Activated CD4-positive, alpha-beta T cell treated with anti-CD3 and anti-CD28 coated beads, Interleukin-2, amount 50 U/mL, for 1 hour (primary cell): ENCODE data around the gene OR52N4.
"Not testable (repeated sequence)": the region's sequence is repeated elsewhere in the genome, so short reads cannot be mapped to it uniquely, and the experiment has no call there.

Source experiments
- DNase-seq: peaks from one replicate; pipeline ENCODE4 v3.0.0-alpha.2; 2020

OR52N4 gene

DNA sequence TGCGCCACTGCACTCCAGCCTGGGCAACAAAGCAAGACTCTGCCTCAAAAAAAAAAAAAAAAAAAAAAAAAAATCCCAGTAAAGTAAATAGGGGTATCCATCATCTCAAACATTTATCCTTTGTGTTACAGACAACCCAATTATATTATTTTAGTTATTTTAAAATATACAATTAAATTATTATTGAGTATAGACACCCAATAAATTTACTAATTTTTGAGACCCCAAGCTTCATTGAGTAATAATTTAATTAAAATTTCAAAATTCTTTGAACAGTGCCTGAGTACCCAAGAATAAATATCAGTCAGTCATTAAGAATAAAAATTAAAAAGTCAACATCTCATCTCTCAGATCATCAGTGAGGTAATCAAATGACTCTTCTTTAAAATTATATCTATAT, at the start of gene OR52N4:
Gene OR52N4, plus strand, starts transcription at position 301 of the 400 bp plus-strand sequence. CDS start 498 bp downstream, outside the sequence.
- no peak for DNase-seq

DNA sequence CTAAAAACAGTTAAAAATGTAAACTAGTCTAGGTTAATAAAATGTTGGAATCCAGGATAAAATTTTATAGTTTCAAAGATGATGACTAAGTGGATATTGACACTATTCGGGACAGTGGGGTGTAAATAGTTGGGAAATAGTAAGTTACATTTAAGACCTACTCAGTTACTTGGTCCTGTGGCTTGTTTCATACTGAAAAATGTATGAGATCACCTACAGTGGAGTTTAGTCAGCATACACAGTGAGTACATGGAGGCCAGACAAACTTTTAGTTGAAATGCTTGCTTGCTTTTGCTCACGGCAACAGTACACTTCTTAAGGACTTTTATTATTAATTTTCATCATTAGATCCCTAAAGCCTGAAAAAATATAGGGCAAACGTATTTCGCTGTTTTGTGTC, 48.4 kb upstream of the OR52N4 start:
- no peak for DNase-seq

DNA sequence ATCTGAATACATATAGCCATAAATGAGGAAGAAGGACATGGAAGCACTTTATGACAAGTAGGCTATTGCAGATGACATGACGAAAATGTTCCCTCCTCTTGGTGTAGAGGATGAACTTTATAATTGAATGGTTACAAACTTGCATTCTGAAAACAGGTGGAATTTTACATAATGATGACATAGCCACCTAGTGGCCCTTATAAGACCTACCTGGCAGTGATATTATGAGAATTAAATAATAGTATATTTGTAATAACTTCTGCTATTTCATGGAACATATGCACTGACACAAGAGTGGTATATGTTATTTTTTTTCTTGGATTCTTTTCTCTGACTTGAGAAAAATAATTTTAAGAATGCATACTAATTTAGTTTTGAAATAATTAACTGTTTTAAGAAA, 41.5 kb upstream of the OR52N4 start:
- no peak for DNase-seq

DNA sequence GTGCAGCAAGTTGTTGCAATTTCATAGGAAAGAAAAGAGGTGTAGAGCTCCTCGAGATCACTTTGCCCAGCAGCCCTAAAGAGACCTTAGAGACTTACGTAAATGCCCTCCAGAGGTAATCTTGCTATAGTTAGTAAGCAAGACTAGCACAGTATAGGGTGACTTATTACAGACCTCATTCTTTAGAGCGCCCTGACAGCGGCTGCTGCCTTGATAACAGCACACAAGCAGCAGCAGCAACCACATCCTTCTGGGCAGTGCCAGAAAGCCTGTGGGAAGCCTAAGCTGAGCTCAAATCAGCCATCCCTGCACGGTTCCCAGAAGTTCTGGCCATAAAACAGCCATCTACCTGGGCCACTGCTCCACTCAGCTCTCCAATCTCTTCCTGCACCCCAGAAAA, 40.3 kb upstream of the OR52N4 start:
- DNase-seq, result no peak

DNA sequence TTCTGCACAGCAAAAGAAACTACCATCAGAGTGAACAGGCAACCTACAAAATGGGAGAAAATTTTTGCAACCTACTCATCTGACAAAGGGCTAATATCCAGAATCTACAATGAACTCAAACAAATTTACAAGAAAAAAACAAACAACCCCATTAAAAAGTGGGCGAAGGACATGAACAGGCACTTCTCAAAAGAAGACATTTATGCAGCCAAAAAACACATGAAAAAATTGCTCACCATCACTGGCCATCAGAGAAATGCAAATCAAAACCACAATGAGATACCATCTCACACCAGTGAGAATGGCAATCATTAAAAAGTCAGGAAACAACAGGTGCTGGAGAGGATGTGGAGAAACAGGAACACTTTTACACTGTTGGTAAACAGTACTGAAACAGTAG, 37.5 kb upstream of the OR52N4 start:
- not testable (repeated sequence) for DNase-seq

DNA sequence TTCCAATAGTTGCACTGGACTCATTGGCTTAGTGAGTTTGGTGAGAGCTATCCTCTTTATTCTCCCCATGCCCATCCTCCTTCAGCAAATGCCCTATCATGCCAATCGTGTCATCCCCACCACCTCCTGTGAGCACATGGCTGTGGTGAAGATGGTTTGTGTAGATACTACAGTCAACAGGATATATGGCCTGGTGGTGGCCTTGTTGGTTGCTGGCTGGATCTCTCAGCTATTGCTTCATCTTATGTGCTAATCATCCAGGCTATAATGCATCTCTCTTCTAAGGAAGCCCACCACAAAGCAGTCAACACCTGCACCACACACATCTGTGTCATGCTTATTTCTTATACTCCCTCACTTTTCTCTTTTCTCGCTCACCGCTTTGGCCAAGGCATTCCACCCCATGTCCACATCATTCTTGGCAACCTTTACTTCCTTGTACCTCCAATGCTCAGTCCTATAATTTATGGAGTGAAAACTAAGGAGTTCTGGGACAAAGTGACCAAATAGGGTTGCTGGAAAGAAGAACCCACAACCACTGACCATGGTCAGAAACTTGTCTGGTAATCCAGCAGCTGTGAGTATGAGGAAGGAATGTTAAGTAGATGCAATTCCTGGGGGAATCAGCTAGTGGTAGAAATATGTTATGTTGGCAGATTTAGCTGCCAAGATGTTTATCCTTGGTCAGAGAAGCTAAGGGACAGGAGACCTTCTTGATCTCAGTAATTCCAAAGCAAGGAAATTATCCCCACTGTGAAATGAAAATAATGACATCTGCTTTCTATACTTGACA, 34.1 kb upstream of the OR52N4 start:
- no peak for DNase-seq

DNA sequence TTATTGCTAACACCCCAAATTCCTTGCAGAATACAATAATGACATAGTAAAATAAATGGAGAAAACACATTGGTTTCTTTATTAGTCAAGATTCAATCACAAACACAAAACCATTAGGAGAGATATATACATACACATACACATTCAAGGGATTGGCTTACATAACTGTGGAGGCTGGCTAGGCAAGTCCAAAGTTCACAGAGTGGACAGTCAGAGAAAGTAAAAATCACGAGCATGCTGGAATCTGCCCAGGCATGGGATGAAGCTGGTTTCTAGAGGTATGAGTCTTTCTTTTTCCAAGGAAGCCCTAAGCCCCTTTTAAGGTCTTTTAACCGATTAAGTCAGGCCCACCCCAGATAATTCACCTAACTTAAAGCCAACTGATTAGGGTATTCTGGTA, 31.4 kb upstream of the OR52N4 start:
- DNase-seq, result no peak

DNA sequence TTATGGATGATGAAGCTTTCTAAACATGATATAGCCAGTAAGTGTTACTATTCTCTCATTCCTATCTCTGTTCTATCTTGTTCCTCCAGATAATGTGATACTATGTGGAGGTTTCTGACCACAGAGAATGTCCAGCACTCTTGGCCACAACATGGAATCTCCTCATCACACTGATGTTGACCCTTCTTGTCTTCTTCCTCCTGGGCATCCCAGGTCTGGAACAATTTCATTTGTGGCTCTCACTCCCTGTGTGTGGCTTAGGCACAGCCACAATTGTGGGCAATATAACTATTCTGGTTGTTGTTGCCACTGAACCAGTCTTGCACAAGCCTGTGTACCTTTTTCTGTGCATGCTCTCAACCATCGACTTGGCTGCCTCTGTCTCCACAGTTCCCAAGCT, 27.7 kb upstream of the OR52N4 start:
- DNase-seq, result no peak

DNA sequence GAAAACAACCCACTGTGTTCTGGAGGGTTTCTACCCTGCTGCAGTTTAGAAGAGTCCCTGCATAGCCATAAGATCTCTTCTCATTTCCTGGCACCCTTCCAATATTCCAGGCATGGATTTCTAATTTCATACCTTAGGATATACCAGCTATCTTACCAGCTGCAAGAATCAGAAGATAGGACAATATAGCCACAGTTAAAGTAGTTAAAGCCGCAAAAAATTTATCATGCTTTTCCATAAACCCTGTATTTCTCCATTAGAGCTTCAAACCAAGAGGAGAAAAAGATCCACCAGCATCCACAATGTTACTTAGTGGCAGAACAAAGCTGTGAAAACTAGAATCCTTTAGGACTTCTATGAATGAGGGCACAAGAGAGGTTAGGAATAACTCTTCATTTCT, 26.4 kb upstream of the OR52N4 start:
- no peak for DNase-seq

DNA sequence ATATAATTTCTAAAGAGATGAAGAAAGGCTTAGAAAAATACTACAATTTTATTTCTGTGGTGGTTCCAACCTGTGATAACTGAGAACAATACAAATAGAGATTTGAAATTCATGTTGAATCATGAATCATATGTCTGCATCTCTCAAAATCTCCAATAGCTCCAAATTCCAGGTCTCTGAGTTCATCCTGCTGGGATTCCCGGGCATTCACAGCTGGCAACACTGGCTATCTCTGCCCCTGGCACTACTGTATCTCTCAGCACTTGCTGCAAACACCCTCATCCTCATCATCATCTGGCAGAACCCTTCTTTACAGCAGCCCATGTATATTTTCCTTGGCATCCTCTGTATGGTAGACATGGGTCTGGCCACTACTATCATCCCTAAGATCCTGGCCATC, 17.6 kb upstream of the OR52N4 start, which contains the start of gene OR56B1:
Gene OR56B1, plus strand, starts transcription at position 53 of the 400 bp plus-strand sequence. Its CDS starts 69 bp downstream, at position 122.
- no peak for DNase-seq

DNA sequence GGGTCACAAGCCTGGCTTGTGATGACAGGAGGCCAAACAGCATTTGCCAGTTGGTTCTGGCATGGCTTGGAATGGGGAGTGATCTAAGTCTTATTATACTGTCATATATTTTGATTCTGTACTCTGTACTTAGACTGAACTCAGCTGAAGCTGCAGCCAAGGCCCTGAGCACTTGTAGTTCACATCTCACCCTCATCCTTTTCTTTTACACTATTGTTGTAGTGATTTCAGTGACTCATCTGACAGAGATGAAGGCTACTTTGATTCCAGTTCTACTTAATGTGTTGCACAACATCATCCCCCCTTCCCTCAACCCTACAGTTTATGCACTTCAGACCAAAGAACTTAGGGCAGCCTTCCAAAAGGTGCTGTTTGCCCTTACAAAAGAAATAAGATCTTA, 17.0 kb upstream of the OR52N4 start:
- no peak for DNase-seq

DNA sequence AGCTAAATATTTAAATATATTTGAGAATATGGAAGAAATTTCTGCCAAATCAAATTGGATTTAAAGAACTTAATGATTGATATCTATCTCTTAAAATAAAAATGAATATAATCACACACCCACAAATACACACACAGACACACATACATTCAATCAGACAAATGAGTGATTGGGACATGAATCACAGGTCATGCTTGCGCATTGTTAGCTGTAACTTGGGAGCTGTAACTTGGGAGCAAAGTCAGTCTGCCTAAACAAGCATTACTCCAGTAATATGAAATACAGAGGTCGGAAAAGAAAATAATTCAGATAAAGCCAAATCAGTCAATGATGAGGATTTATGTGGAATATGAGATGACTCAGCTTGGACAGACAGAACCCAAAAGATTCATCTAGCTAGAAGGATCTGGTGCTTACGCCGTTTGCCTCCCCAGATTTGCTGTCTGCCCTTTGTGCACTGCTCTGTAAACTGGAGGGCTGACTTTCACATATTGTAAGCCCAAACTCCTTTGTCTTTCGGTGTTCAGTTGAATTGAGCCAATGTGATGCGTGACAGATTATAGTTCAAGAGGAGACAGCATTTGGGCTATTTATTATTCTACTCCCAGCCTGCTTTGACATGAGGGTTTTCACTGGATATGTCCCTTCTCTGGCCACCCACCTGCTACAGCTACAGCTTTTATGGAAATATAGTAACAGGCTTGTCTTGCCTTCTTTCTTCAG, 16.2 kb upstream of the OR52N4 start:
- DNase-seq, result no peak

DNA sequence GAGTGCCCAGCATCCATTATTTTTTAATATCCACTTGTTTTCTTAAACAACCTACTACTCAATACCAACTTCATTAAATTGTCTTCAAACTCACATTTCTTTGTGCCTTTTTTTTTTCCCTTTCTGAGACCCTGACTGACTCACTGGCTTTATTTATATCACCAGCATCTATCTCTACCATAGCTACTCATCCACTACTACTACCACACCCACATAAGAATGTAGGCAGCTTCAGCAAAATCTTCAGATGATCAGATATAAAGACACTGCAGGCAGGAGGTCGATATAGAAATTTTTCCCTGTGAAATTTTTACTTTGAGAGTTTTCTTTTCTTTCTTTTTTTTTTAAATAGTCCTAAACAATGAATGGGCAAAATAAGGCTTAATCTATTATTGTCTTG, 15.6 kb upstream of the OR52N4 start:
- no peak for DNase-seq

DNA sequence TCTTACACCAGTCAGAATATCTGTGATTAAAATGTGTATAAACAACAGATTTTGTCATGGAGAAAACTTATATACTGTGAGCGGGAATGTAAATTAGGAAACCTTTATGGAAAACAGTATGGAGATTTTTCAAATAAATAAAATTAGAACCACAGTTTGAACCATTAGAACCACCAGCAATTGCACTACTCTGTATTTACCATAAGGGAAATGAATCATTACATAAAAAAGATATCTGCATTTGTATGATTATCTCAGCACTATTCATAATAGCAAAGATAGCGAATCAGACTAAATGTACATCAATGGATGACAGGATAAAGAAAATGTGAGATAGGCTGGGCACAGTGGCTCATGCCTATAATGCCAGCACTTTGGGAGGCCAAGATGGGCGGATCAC, 7.4 kb upstream of the OR52N4 start:
- no peak for DNase-seq

DNA sequence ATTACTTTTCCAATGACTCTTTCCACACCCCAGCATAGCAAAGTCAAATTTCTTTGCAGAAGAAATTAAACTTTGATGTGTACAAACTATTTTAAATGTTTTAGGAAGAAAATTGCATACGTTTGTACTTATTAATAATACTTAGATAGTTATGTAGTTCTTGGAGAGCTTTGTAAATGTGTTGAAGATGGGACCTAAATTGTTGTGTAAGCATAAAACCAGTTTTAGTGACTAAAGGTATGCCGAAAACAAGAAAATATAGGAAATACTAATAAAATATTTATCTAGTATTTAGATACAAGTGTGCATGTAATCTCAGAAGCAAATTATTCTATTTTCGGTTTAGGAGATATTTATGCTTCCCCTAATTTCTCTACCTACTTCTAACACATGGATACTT, 4.2 kb upstream of the OR52N4 start:
- no peak for DNase-seq

DNA sequence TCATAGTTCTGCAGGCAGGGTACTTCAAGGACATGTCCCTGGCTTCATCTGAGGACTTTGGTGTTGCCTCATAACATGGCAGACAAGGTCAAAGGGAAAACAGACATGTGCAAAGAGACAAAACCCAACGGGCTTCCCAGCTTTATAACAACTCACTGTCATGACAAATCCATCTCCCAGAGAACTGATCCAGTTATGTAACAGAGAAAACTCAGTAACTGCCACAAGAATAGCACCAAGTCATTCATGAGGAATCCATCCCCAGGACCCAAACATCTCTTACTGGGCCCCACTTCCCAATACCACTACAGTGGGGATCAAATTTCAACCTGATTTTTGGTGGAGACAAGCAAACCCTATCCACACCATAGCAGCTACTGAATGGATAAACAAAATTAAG, 13.0 kb downstream of the OR52N4 start:
- DNase-seq, result no peak

DNA sequence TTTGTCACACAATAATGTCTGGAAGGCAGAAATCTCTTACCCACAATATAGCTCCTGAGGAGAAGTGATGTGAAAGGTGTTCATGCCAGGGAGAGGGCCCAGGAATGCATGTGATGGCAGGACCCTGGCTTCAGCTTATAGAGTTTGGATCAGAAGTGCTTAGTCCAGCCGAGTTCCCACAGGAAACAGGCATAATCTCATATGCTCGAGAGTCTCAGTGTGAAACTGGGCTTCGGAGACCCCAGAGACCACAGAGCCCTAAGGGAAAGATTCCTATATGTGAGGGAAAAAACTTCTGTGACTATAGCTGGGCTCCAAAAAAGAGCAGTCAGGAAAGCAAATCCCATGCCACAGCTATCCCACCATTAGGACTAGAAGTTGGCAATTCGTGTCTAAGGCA, 29.2 kb downstream of the OR52N4 start, which contains the start of gene OR52N5:
Gene OR52N5, minus strand, starts transcription at position 101 of the 400 bp plus-strand sequence. CDS start 4,721 bp downstream, outside the sequence.
- DNase-seq, result no peak

DNA sequence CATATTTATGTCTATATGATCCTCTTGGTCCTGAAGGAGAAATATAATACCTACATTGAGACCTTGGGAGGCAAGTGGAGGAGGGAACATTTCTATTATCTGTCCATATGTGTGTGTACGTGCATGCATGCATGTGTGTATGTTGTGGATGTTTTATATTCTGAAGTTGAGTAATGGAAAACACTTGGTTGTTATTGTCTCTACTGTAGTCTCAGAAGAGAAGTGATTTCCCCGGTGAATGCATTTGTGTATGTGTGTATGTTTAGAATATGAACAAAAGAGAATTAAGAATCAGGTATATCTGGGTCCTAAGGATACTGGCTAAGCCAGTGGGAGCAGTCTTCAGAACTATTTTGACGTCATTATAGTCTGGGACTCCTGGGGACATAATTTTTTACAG, 37.1 kb downstream of the OR52N4 start, which contains the start of gene OR52N1:
Gene OR52N1, minus strand, starts transcription at position 101 of the 400 bp plus-strand sequence. CDS start 2,449 bp downstream, outside the sequence.
- no peak for DNase-seq

DNA sequence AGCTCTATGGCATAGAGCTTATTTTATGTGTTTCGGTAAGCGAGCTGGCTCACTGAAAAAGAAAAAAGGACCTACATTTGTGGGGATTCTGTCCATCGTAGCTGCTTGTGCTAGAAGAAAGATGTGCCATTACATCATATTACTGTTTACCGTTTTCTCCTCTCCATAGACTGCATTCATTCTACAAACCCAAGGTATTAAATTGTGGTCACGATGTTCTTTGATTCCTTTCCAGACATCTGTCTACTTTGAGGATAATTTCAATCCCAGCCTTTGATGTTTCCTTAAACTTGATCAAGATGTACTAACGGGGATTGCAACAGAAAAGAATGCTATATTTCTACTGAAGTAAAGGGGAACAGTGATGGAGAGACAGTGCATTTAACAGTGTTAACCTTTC, 42.5 kb downstream of the OR52N4 start:
- DNase-seq, result no peak

DNA sequence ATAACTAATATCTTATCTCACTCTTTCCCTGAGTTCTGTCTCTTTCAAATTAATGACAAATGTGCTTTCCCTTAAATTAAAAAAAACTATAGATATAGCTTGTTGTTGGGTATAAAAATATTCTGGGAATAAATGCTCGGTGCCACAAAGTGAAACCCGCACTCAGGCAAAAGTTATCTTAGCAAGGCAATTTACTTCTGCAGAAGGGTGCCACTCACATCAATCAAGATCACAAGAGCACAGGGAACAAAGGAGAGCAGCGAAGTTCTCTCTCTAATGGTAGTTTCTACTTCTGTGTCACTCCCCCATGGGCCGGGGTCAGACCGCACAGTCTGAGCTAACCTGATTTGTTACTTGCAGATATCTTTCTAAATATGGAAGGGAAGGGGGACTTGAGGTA, 49.9 kb downstream of the OR52N4 start:
- no peak for DNase-seq
